Astrocyte (in vitro differentiated cells and primary cell): ENCODE data around the gene COQ10A. TPM values are rescaled to one million over a fixed set of nuclear protein-coding genes. Genes with fewer than 3 reads are reported as not detected.

Experiments
- DNase-seq: peaks from one replicate; pipeline ENCODE4 v3.0.0-alpha.2; 2010; ENCODE audit warnings: low read depth
- FAIRE-seq: peaks from 2 replicates; lab custom pipeline; 2011; peaks lifted over from hg19 to GRCh38; lab: Jason Lieb, UNC
- H2AFZ ChIP-seq: 2 replicates; pipeline ENCODE4 v1.6.0; 2012; ENCODE audit warnings: low read depth, low read length, inconsistent platforms
- H3K27ac ChIP-seq: 2 replicates; pipeline ENCODE4 v1.5.1; 2011; ENCODE audit warnings: low read depth, low read length, inconsistent platforms
- H3K27me3 ChIP-seq: 2 replicates; pipeline ENCODE4 v1.6.0; 2011; ENCODE audit warnings: low read length, inconsistent platforms; ENCODE audit not compliant: insufficient read depth
- H3K36me3 ChIP-seq: 2 replicates; pipeline ENCODE4 v1.5.1; 2011; ENCODE audit warnings: low read length, inconsistent platforms; ENCODE audit not compliant: insufficient read depth
- H3K4me1 ChIP-seq: 2 replicates; pipeline ENCODE4 v1.5.1; 2011; ENCODE audit warnings: low read length, inconsistent platforms; ENCODE audit not compliant: insufficient read depth
- H3K4me2 ChIP-seq: 2 replicates; pipeline ENCODE4 v1.6.0; 2012; ENCODE audit warnings: low read length, inconsistent platforms
- H3K4me3 ChIP-seq: 2 replicates; pipeline ENCODE4 v1.5.1; 2011; ENCODE audit warnings: low read depth, mild to moderate bottlenecking, low read length, inconsistent platforms; ENCODE audit not compliant: insufficient read depth
- H3K79me2 ChIP-seq: 2 replicates; pipeline ENCODE4 v1.6.0; 2012; ENCODE audit warnings: mild to moderate bottlenecking, low read length, inconsistent platforms; ENCODE audit not compliant: insufficient read depth
- H3K9ac ChIP-seq: 2 replicates; pipeline ENCODE4 v1.6.0; 2012; ENCODE audit warnings: mild to moderate bottlenecking, low read length, inconsistent platforms
- H3K9me3 ChIP-seq: 2 replicates; pipeline ENCODE4 v1.5.1; 2012; ENCODE audit warnings: low read depth, mild to moderate bottlenecking, low read length, inconsistent platforms; ENCODE audit not compliant: insufficient read depth
- H4K20me1 ChIP-seq: 2 replicates; pipeline ENCODE4 v1.6.0; 2012; ENCODE audit warnings: low read length, inconsistent platforms; ENCODE audit not compliant: insufficient read depth
- H3K27ac Mint-ChIP-seq: one replicate; pipeline ENCODE4 v1.8.0; 2021; ENCODE audit warnings: mild to moderate bottlenecking, mixed read lengths; ENCODE audit not compliant: unreplicated experiment
- H3K27me3 Mint-ChIP-seq: one replicate; pipeline ENCODE4 v1.8.0; 2021; ENCODE audit warnings: low read depth, mixed read lengths; ENCODE audit not compliant: unreplicated experiment
- H3K36me3 Mint-ChIP-seq: one replicate; pipeline ENCODE4 v1.8.0; 2021; ENCODE audit warnings: low read depth, mixed read lengths; ENCODE audit not compliant: unreplicated experiment
- H3K4me1 Mint-ChIP-seq: one replicate; pipeline ENCODE4 v1.8.0; 2021; ENCODE audit warnings: low read depth, mixed read lengths; ENCODE audit not compliant: unreplicated experiment
- H3K4me3 Mint-ChIP-seq: one replicate; pipeline ENCODE4 v1.8.0; 2021; ENCODE audit warnings: mild to moderate bottlenecking, moderate library complexity, mixed read lengths; ENCODE audit not compliant: unreplicated experiment
- H3K9me3 Mint-ChIP-seq: one replicate; pipeline ENCODE4 v1.8.0; 2021; ENCODE audit warnings: mild to moderate bottlenecking, mixed read lengths; ENCODE audit not compliant: unreplicated experiment
- EZH2 ChIP-seq: IDR thresholded peaks from 2 replicates; pipeline ENCODE4 v1.6.1; 2012; ENCODE audit warnings: mild to moderate bottlenecking, low read length, inconsistent platforms; ENCODE audit not compliant: insufficient read depth
- total RNA-seq: library from RNA; stranded (reverse); gene quantifications from 2 replicates; pipeline ENCODE4 v1.2.1, GENCODE V29; 2021
- TF ChIP-seq, protein P1 (sequence below): IDR thresholded peaks from 2 replicates; pipeline ENCODE4 v1.5.1; 2011; ENCODE audit warnings: low read depth, mild to moderate bottlenecking, inconsistent platforms, low read length, moderate library complexity; ENCODE audit not compliant: insufficient read depth

The COQ10A gene
- total RNA-seq, 1 donor from 2014 or later = 9.3 TPM

DNA sequence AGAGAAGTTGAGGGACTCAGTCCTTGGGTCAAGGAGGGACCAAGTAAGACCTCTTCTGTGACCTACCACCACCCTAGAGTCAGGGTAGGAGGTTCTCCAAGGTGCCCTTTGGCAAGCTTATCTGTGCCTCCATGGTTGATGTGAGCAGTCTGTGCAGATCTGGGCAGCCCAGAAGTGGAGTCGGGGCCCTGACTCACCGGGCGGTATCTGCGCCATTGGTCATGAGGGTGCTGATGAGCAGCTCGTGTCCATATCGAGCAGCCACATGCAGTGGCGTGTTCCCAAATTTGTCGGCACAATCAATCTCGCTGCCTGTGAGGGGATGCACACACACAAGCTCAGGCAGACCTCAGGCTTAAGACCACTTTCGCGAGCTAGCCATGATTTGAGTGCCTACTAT, 13.7 kb upstream of the COQ10A start:
- Histone ChIP-seq H3K4me3 (no peak overlapping the region), H3K4me1 (peaks cover 17% of the 10 kb centered on the region), H3K27ac (no peak overlapping the region), H3K9me3 (no peaks in the 10 kb centered on the region), H4K20me1 (peaks cover 69% of the 10 kb centered on the region), H2AFZ (no peak overlapping the region), H3K79me2 (peaks cover 59% of the 10 kb centered on the region), H3K27me3 (no peaks in the 10 kb centered on the region), H3K9ac (no peak overlapping the region), H3K4me2 (no peak overlapping the region), H3K36me3 (peaks cover 64% of the 10 kb centered on the region)
- no peak overlapping the region for H3K4me3 Mint-ChIP-seq
- H3K9me3 Mint-ChIP-seq = no peaks in the 10 kb centered on the region
- FAIRE-seq (no peak), DNase-seq (no peak)
- H3K27me3 Mint-ChIP-seq = no peaks in the 10 kb centered on the region
- TF ChIP-seq EZH2 = no peak
- TF ChIP-seq, protein P1, sequence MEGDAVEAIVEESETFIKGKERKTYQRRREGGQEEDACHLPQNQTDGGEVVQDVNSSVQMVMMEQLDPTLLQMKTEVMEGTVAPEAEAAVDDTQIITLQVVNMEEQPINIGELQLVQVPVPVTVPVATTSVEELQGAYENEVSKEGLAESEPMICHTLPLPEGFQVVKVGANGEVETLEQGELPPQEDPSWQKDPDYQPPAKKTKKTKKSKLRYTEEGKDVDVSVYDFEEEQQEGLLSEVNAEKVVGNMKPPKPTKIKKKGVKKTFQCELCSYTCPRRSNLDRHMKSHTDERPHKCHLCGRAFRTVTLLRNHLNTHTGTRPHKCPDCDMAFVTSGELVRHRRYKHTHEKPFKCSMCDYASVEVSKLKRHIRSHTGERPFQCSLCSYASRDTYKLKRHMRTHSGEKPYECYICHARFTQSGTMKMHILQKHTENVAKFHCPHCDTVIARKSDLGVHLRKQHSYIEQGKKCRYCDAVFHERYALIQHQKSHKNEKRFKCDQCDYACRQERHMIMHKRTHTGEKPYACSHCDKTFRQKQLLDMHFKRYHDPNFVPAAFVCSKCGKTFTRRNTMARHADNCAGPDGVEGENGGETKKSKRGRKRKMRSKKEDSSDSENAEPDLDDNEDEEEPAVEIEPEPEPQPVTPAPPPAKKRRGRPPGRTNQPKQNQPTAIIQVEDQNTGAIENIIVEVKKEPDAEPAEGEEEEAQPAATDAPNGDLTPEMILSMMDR = no peak
- H3K36me3 Mint-ChIP-seq = peaks cover 26% of the 10 kb centered on the region
- H3K4me1 Mint-ChIP-seq = peaks cover 15% of the 10 kb centered on the region
- H3K27ac Mint-ChIP-seq = no peak overlapping the region

DNA sequence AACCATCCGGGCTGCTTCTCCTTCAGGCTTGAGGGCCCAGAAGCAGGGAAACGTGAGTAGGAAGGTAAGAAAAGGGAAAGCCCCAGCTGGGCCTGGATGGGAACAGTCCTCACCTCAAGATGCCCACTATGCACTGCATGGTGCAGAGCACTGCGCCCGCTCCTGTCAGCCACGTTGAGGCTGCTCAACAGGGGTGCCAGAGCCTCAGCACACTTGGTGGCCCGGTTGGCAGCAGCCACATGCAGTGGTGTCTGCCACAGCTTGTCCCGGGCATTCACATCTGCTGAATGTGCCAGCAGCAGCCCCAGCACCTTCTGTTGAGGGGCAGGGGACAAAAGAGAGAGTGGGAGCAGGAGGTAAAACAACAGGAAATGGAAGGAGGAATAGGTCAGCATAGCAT, 11.1 kb upstream of the COQ10A start:
- Histone ChIP-seq H3K4me3 (no peak overlapping the region), H4K20me1 (peaks cover 58% of the 10 kb centered on the region), H3K36me3 (peaks cover 44% of the 10 kb centered on the region), H3K4me2 (peak overlapping the region; percentile 99), H3K79me2 (peaks cover 60% of the 10 kb centered on the region), H3K27ac (no peak overlapping the region), H3K9me3 (no peaks in the 10 kb centered on the region), H3K27me3 (no peaks in the 10 kb centered on the region), H3K9ac (peak overlapping the region; percentile 95), H3K4me1 (peaks cover 24% of the 10 kb centered on the region), H2AFZ (no peak overlapping the region)
- Mint-ChIP-seq H3K4me1 (peaks cover 20% of the 10 kb centered on the region), H3K9me3 (no peaks in the 10 kb centered on the region), H3K4me3 (peak overlapping the region; percentile 94), H3K36me3 (peaks cover 23% of the 10 kb centered on the region), H3K27ac (no peak overlapping the region), H3K27me3 (no peaks in the 10 kb centered on the region)
- no peak for FAIRE-seq
- no peak for DNase-seq
- TF ChIP-seq EZH2 = no peak
- TF ChIP-seq, protein P1 = no peak

DNA sequence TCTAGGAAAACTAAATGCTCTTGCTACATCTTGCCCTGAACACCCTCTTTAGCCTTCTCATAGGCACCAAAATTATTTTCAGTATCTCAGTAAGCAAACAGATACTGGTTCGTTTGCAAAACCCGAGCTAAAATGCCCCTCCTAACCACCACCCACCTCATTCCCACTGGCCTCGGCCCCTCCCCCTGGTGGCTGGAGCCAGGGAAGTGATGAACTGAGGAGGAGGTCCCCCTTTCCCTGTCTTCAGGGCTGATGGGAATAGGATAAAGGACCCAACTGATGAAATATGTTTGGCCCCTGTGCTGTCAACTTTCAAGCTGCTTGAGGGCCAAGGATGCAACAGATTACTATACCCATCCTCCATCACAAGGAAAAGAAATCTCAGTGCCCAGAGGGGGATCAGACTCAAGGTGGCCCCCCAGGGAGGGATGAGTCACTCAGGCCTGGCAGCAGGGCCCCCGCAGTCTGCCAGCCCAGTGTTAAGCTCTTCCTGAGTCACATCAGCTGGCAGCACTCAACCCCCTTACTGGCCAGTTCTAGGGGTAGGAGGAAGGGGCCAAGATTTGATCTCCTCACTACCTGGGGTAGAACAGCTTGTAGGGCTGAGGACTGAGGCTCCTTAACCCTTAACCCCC, 10.3 kb upstream of the COQ10A start:
- DNase-seq (peak; percentile 26), FAIRE-seq (no peak)
- H2AFZ ChIP-seq = no peak overlapping the region
- Mint-ChIP-seq H3K9me3 (no peaks in the 10 kb centered on the region), H3K4me3 (peak overlapping the region; percentile 94), H3K36me3 (peaks cover 23% of the 10 kb centered on the region), H3K27ac (peak overlapping the region; percentile 77), H3K4me1 (peaks cover 25% of the 10 kb centered on the region), H3K27me3 (no peaks in the 10 kb centered on the region)
- H3K27me3 ChIP-seq = no peaks in the 10 kb centered on the region
- no peaks in the 10 kb centered on the region for H3K9me3 ChIP-seq
- TF ChIP-seq, protein P1 = no peak
- no peak for TF ChIP-seq EZH2
- H3K27ac ChIP-seq = peak overlapping the region; percentile 80
- peak overlapping the region; percentile 94 for H3K4me3 ChIP-seq
- peaks cover 27% of the 10 kb centered on the region for H3K4me1 ChIP-seq
- H3K36me3 ChIP-seq = peaks cover 43% of the 10 kb centered on the region
- H3K9ac ChIP-seq = peak overlapping the region; percentile 95
- H3K79me2 ChIP-seq = peaks cover 60% of the 10 kb centered on the region
- peak overlapping the region; percentile 99 for H3K4me2 ChIP-seq
- peaks cover 58% of the 10 kb centered on the region for H4K20me1 ChIP-seq
